GM12878 (cell line): ENCODE measurements around the gene ASIC2. TPM values are rescaled to one million over a fixed set of nuclear protein-coding genes. Genes with fewer than 3 reads are reported as not detected.

Experiments
- ATAC-seq: fragments of 200-7000 bp; cut with Tn5 transposase; 3 replicates; pipeline ENCODE4 v1.9.1; 2020; ENCODE audit warnings: mild to moderate bottlenecking, moderate library complexity
- BruUV-seq: library from RNA; stranded (reverse); fragments of 400-500 nt; replicated peaks from 2 replicates; lab custom pipeline; 2021; lab: Mats Ljungman, UMichigan
- CTCF ChIA-PET: fragments of 300-600 bp; sonication (Branson Sonifier 250); formaldehyde crosslinking; extraction: SDS; loops from one replicate; lab custom pipeline; 2021; ENCODE audit warnings: inconsistent platforms; lab: Yijun Ruan, JAX
- POLR2A ChIA-PET: fragments of 350-600 bp; formaldehyde crosslinking; extraction: SDS; loops from one replicate; lab custom pipeline; 2021; ENCODE audit warnings: inconsistent platforms; lab: Charles Lee
- RAD21 ChIA-PET: fragments of 300-600 bp; sonication (Branson Sonifier 250); formaldehyde crosslinking; loops from one replicate; lab custom pipeline; 2023; ENCODE audit warnings: antibody characterized with exemption; ENCODE audit not compliant: unreplicated experiment; lab: Charles Lee
- SMC1A ChIA-PET: fragments of 300-600 bp; sonication (Branson Sonifier 250); formaldehyde crosslinking; loops from one replicate; lab custom pipeline; 2023; ENCODE audit not compliant: unreplicated experiment, uncharacterized antibody; lab: Charles Lee
- DNase-seq: peaks from one replicate; pipeline ENCODE4 v3.0.0-alpha.2; 2011; ENCODE audit warnings: low read depth, low spot score
- FAIRE-seq: peaks from 3 replicates; lab custom pipeline; 2011; peaks lifted over from hg19 to GRCh38; lab: Jason Lieb, UNC
- H2AFZ ChIP-seq: 2 replicates; pipeline ENCODE4 v1.6.0; 2011; ENCODE audit warnings: low read depth, low read length, control low read depth; ENCODE audit not compliant: control insufficient read depth
- H3K27ac ChIP-seq: 2 replicates; pipeline ENCODE4 v1.5.1; 2011; ENCODE audit warnings: control low read depth; ENCODE audit not compliant: control insufficient read depth, insufficient read depth
- H3K27me3 ChIP-seq, 2 experiments: replicated peaks in 1 of 2; 2 replicates each; pipeline versions ENCODE4 v1.6.0 to v1.6.1; 2011; ENCODE audit warnings: low read length in 1 of 2; ENCODE audit not compliant: control insufficient read depth in 2 of 2, insufficient read depth in 2 of 2
- H3K36me3 ChIP-seq, 2 experiments: 2 replicates each; pipeline ENCODE4 v1.5.1; 2011; ENCODE audit warnings: low read length in 1 of 2; ENCODE audit not compliant: control insufficient read depth in 2 of 2, insufficient read depth in 2 of 2
- H3K4me1 ChIP-seq: 2 replicates; pipeline ENCODE4 v1.6.1; 2011; ENCODE audit warnings: mild to moderate bottlenecking, low read length, moderate library complexity, mixed read lengths; ENCODE audit not compliant: control insufficient read depth, insufficient read depth
- H3K4me2 ChIP-seq: 2 replicates; pipeline ENCODE4 v1.6.0; 2011; ENCODE audit warnings: control low read depth; ENCODE audit not compliant: control insufficient read depth, insufficient read depth
- H3K4me3 ChIP-seq: fragments of 200-600 bp; sonication (generic); 2 replicates; pipeline ENCODE4 v1.5.1; 2016
- H3K79me2 ChIP-seq: 2 replicates; pipeline ENCODE4 v1.6.0; 2011; ENCODE audit warnings: low read length; ENCODE audit not compliant: control insufficient read depth, insufficient read depth
- H3K9ac ChIP-seq: 2 replicates; pipeline ENCODE4 v1.8.0; 2011; ENCODE audit warnings: low read length, control low read depth, mixed read lengths; ENCODE audit not compliant: control insufficient read depth, insufficient read depth
- H3K9me3 ChIP-seq: replicated peaks from 3 replicates; pipeline ENCODE4 v1.5.1; 2011; ENCODE audit warnings: mild to moderate bottlenecking, low read length; ENCODE audit not compliant: control insufficient read depth, insufficient read depth
- H4K20me1 ChIP-seq: 2 replicates; pipeline ENCODE4 v1.6.0; 2011; ENCODE audit not compliant: control insufficient read depth, insufficient read depth
- BCLAF1 ChIP-seq: fragments of 450-650 bp; IDR thresholded peaks from 2 replicates; pipeline ENCODE4 v1.6.1; 2017; ENCODE audit warnings: antibody characterized with exemption, mild to moderate bottlenecking, moderate library complexity
- CBX5 ChIP-seq: sonication (generic); IDR thresholded peaks from 2 replicates; pipeline ENCODE4 v1.6.1; 2016; ENCODE audit warnings: low read depth, moderate library complexity, mild to moderate bottlenecking, inconsistent platforms
- NFIC ChIP-seq: IDR thresholded peaks from 2 replicates; pipeline ENCODE4 v1.6.1; 2012; ENCODE audit warnings: low read depth, mild to moderate bottlenecking, inconsistent platforms, low read length, moderate library complexity
- SKIL ChIP-seq: fragments of 450-650 bp; IDR thresholded peaks from 2 replicates; pipeline ENCODE4 v1.6.1; 2017; ENCODE audit warnings: mild to moderate bottlenecking, low read depth, inconsistent platforms; ENCODE audit not compliant: poor library complexity, severe bottlenecking
- ZBTB40 ChIP-seq: fragments of 450-650 bp; IDR thresholded peaks from 2 replicates; pipeline ENCODE4 v1.6.1; 2016; ENCODE audit warnings: mild to moderate bottlenecking, moderate library complexity, borderline replicate concordance
- WGBS: methylation state at CpG from one replicate; pipeline ENCODE4 v1.1.6; 2016; ENCODE audit warnings: low lambda C conversion rate; ENCODE audit not compliant: insufficient replicate concordance, insufficient coverage; ENCODE audit errors: missing lambda C conversion rate; 5-methylcytosine and 5-hydroxymethylcytosine counted together
- in situ Hi-C: fragments of 300-500 bp; cut with MboI; formaldehyde crosslinking; loops from 9 replicates; pipeline ENCODE4 v1.14.3; 2018; ENCODE audit warnings: mixed read lengths
- intact Hi-C: fragments of 100-400 bp; cut with micrococcal nuclease; formaldehyde crosslinking; loops from one replicate; pipeline ENCODE4 v1.14.2; 2022; ENCODE audit not compliant: unreplicated experiment
- polyA plus RNA-seq, 11 experiments: library from polyadenylated mRNA; depleted of rRNA in 4 of 11; unstranded in 6 of 11; stranded (reverse) in 5 of 11; fragments of >200 nt; fragmentation: Nextera tagmentation in 4 of 11; fragmentation: Illumina TruSeq in 1 of 11; extraction: Ambion mirVana in 4 of 11; extraction: Trizol in 1 of 11; gene quantifications; 1 replicate in 1 of 11; 2 replicates in 10 of 11; pipeline versions ENCODE4 v1.2.1 to v1.2.3, GENCODE V29; 2011 to 2016; ENCODE audit warnings: inconsistent platforms in 2 of 11, missing spikeins in 2 of 11, low read depth in 1 of 11
- total RNA-seq, 4 experiments: library from RNA; depleted of rRNA in 3 of 4; stranded (reverse); fragments of >200 nt in 3 of 4; fragmentation: Illumina TruSeq in 1 of 4; extraction: Trizol in 1 of 4; gene quantifications; 2 replicates each; pipeline versions ENCODE4 v1.2.1 to v1.2.3, GENCODE V29; 2013 to 2021

ASIC2 gene
- total and polyA plus RNA-seq, 10 of the 15 experiments (the other 5 are each of a cell fraction or from before 2014, with no cell fraction given), result not detected

DNA sequence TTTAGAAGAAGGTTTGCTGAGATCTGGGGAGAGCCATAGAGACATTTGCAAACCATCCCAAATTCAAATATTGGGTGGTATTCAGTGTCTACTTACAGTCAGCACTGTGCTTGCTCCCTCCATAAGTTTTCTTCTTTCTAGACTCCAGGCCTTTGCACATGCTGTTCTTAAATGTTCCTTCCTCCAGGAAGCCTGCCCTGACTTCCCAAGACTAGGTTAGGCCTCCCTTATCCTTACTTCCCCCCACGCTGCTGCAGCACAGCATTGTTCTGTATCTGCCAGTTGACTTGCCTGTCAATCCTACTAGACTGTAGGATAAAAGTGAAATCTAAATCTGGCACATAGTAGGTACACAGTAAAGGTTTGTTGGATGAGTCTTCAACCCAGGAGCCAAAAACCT, 53.4 kb downstream of the ASIC2 start (continued):
- TF ChIP-seq BCLAF1, result no peak

- Histone ChIP-seq H3K9ac (no peak overlapping the region), H4K20me1 (no peaks in the 10 kb centered on the region), H3K79me2 (no peaks in the 10 kb centered on the region), H3K27me3 (no peaks in the 10 kb centered on the region), H3K4me1 (no peaks in the 10 kb centered on the region), H2AFZ (no peak overlapping the region), H3K36me3 (no peaks in the 10 kb centered on the region), H3K9me3 (no peaks in the 10 kb centered on the region), H3K4me2 (no peak overlapping the region), H3K27ac (no peak overlapping the region), H3K4me3 (no peak overlapping the region)
- peak; percentile 25; the same call in 2 of the 3 replicates for ATAC-seq
- ChIA-PET SMC1A (no interaction called here), RAD21 (no interaction called here), POLR2A (no interaction called here), CTCF (no interaction called here)
- in situ Hi-C loops, result no loop called here
- BruUV-seq, result no TSS peak
- intact Hi-C loops, result no loop called here
- TF ChIP-seq NFIC, result no peak
- no peak for TF ChIP-seq CBX5
- TF ChIP-seq ZBTB40, result no peak
- no peak for TF ChIP-seq SKIL
- DNase-seq, result no peak
- FAIRE-seq, result no peak
- 23% methylated on average over 6 of the region's 6 CpGs for WGBS
Measured at GRCh38 chr17:33234930-33235685, 58.0 kb downstream of the ASIC2 start.
